SK-N-SH (cell line): ENCODE measurements around the gene SLC25A21.

Experiments used
- CHD2 ChIP-seq: fragments of 150-350 bp; IDR thresholded peaks from 2 replicates; pipeline ENCODE4 v1.6.1; 2018; ENCODE audit warnings: low read length; ENCODE audit not compliant: partially characterized antibody
- EZH2phosphoT487 ChIP-seq: fragments of 200-600 bp; sonication (generic); IDR thresholded peaks from 2 replicates; pipeline ENCODE4 v1.6.1; 2017; ENCODE audit warnings: low read depth, mixed run types, mild to moderate bottlenecking, antibody characterized with exemption, moderate library complexity, borderline replicate concordance
- MEF2A ChIP-seq: IDR thresholded peaks from 2 replicates; pipeline ENCODE4 v1.4.0; 2012; ENCODE audit warnings: low read depth, borderline replicate concordance
- MXI1 ChIP-seq: IDR thresholded peaks from 2 replicates; pipeline ENCODE4 v1.6.1; 2012; ENCODE audit warnings: mild to moderate bottlenecking, low read depth, low read length, improper control_type of control experiment
- NFIC ChIP-seq: IDR thresholded peaks from 2 replicates; pipeline ENCODE4 v1.4.0; 2012; ENCODE audit warnings: borderline replicate concordance
- RFX5 ChIP-seq: IDR thresholded peaks from 2 replicates; pipeline ENCODE4 v1.6.1; 2012; ENCODE audit warnings: mild to moderate bottlenecking, improper control_type of control experiment, low read length
- TCF12 ChIP-seq: IDR thresholded peaks from 2 replicates; pipeline ENCODE4 v1.4.0; 2012
- TF ChIP-seq, protein P1 (sequence below): IDR thresholded peaks from 2 replicates; pipeline ENCODE4 v1.4.0; 2012; ENCODE audit warnings: low read depth
- TF ChIP-seq, protein P2 (sequence below): fragments of 200-600 bp; sonication (generic); IDR thresholded peaks from 2 replicates; pipeline ENCODE4 v1.6.1; 2017; ENCODE audit warnings: antibody characterized with exemption, mild to moderate bottlenecking, moderate library complexity

DNA sequence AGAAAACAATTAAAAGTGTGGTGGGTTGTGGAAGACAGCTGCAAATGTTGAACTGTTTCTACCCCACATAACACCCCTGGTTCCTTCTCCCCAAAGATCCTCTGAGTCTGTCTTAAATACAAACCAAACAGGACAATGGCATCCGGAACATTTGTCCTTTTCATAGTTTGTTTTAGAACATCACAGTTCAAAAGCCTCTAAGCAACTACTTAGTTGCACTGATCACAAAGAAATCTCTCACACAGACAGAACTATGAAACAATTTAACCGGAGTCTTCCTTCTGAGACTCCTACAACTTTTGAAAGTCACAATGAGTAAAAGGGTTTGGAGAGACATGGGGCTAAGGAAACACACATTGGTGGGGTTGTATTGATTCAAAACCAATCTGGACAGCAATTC, 125.6 kb downstream of the SLC25A21 start:
- TF ChIP-seq EZH2phosphoT487 (no peak), MXI1 (no peak), RFX5 (no peak), MEF2A (no peak), CHD2 (no peak), TCF12 (no peak), NFIC (no peak)
- TF ChIP-seq, protein P1, sequence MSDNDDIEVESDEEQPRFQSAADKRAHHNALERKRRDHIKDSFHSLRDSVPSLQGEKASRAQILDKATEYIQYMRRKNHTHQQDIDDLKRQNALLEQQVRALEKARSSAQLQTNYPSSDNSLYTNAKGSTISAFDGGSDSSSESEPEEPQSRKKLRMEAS = no peak
- TF ChIP-seq, protein P2, sequence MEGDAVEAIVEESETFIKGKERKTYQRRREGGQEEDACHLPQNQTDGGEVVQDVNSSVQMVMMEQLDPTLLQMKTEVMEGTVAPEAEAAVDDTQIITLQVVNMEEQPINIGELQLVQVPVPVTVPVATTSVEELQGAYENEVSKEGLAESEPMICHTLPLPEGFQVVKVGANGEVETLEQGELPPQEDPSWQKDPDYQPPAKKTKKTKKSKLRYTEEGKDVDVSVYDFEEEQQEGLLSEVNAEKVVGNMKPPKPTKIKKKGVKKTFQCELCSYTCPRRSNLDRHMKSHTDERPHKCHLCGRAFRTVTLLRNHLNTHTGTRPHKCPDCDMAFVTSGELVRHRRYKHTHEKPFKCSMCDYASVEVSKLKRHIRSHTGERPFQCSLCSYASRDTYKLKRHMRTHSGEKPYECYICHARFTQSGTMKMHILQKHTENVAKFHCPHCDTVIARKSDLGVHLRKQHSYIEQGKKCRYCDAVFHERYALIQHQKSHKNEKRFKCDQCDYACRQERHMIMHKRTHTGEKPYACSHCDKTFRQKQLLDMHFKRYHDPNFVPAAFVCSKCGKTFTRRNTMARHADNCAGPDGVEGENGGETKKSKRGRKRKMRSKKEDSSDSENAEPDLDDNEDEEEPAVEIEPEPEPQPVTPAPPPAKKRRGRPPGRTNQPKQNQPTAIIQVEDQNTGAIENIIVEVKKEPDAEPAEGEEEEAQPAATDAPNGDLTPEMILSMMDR = no peak
